Measurements from ENCODE around the gene PDE8B. TPM values are rescaled to one million over a fixed set of nuclear protein-coding genes. Genes with fewer than 3 reads are reported as not detected.
A peak's percentile ranks its signal among the peaks of the same experiment; 100 is the strongest.

The PDE8B gene
- total RNA-seq, 4 donors from 2014 or later, result 13.0 to 54.4 (median 27.3) TPM

DNA sequence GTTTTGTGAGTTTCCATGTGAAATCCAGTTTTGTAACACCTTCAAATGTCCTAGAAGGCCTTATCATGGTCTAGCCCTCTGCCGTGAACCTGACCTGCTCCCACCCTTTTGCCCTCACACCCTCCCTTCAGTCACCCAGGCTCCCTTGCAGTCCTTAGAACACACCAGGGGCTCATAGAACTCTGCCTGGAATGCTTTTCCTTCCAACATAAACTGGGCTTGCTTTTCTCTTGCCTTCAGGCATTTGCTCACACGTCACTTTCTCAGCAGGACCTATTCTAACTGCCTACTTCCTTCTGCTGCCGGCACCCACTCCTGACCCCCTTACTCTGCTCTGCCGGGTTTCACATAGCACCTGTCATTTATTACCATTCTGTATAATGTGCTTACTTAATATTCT, 111.9 kb downstream of the PDE8B start:
- H3K4me1 ChIP-seq, result no peaks in the 10 kb centered on the region
- H3K36me3 ChIP-seq, result no peaks in the 10 kb centered on the region
- DNase-seq, result no peak
- intact Hi-C loops (cut with DNase I; ENCODE audit: low total_unique reads), result no loop called here
- TF ChIP-seq, protein P1, sequence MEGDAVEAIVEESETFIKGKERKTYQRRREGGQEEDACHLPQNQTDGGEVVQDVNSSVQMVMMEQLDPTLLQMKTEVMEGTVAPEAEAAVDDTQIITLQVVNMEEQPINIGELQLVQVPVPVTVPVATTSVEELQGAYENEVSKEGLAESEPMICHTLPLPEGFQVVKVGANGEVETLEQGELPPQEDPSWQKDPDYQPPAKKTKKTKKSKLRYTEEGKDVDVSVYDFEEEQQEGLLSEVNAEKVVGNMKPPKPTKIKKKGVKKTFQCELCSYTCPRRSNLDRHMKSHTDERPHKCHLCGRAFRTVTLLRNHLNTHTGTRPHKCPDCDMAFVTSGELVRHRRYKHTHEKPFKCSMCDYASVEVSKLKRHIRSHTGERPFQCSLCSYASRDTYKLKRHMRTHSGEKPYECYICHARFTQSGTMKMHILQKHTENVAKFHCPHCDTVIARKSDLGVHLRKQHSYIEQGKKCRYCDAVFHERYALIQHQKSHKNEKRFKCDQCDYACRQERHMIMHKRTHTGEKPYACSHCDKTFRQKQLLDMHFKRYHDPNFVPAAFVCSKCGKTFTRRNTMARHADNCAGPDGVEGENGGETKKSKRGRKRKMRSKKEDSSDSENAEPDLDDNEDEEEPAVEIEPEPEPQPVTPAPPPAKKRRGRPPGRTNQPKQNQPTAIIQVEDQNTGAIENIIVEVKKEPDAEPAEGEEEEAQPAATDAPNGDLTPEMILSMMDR (IDR thresholded peaks at IDR 0.05), result no peak
- no peak for TF ChIP-seq POLR2A (IDR thresholded peaks at IDR 0.05)
- no peaks in the 10 kb centered on the region for H3K27me3 ChIP-seq
- H3K27ac ChIP-seq, result no peak overlapping the region
- H3K4me3 ChIP-seq, result no peak overlapping the region
- H3K9me3 ChIP-seq, result no peaks in the 10 kb centered on the region

- no peak for TF ChIP-seq POLR2A (IDR thresholded peaks at IDR 0.05)
- TF ChIP-seq, protein P1 (IDR thresholded peaks at IDR 0.05), result no peak
- no peaks in the 10 kb centered on the region for H3K9me3 ChIP-seq
- no peak for DNase-seq
- intact Hi-C loops (cut with DNase I; ENCODE audit: low total_unique reads), result no loop called here
- H3K27ac ChIP-seq, result peak overlapping the region in 1 of 2 donors; percentile 49
- H3K36me3 ChIP-seq, result no peaks in the 10 kb centered on the region
- no peak overlapping the region for H3K4me3 ChIP-seq
- H3K4me1 ChIP-seq, result no peaks in the 10 kb centered on the region
- H3K27me3 ChIP-seq, result no peaks in the 10 kb centered on the region
Observed at GRCh38 chr5:77325921-77326541, 115.6 kb downstream of the PDE8B start.

GRCh38 chr5:77326986-77327734, 116.7 kb downstream of the PDE8B start:
- TF ChIP-seq POLR2A (IDR thresholded peaks at IDR 0.05), result no peak
- TF ChIP-seq, protein P1 (IDR thresholded peaks at IDR 0.05), result no peak
- H3K27ac ChIP-seq, result peak overlapping the region in 1 of 2 donors; percentile 34

GRCh38 chr5:77328930-77329647, 118.6 kb downstream of the PDE8B start:
- intact Hi-C loops (cut with DNase I; ENCODE audit: low total_unique reads), result no loop called here
- Histone ChIP-seq H3K9me3 (no peaks in the 10 kb centered on the region), H3K27ac (peak overlapping the region; percentile 17 to 40), H3K27me3 (no peaks in the 10 kb centered on the region), H3K36me3 (no peaks in the 10 kb centered on the region), H3K4me3 (no peak overlapping the region), H3K4me1 (no peaks in the 10 kb centered on the region)
- TF ChIP-seq, protein P1 (IDR thresholded peaks at IDR 0.05), result no peak
- DNase-seq, result no peak

More at GRCh38 chr5:77326986-77327734, 116.7 kb downstream of the PDE8B start:
- intact Hi-C loops (cut with DNase I; ENCODE audit: low total_unique reads), result no loop called here
- H3K4me1 ChIP-seq, result no peaks in the 10 kb centered on the region
- no peak for DNase-seq
- no peaks in the 10 kb centered on the region for H3K9me3 ChIP-seq
- no peak overlapping the region for H3K4me3 ChIP-seq
- no peaks in the 10 kb centered on the region for H3K36me3 ChIP-seq
- H3K27me3 ChIP-seq, result no peaks in the 10 kb centered on the region
